ENCODE measurements around the gene PSMC3. TPM values are rescaled to one million over a fixed set of nuclear protein-coding genes. Genes with fewer than 3 reads are reported as not detected.
A peak's percentile ranks its signal among the peaks of the same experiment; 100 is the strongest.

PSMC3 gene
- total and polyA plus RNA-seq, 2 of the 13 experiments (the other 11 are each of a cell fraction or from before 2014, with no cell fraction given) = 75.8 to 214 TPM

GRCh38 chr11:47373876-47374719 lies 52.1 kb downstream of the PSMC3 start (continued):
- no peak for TF ChIP-seq PAX8 (CRISPR knock-in tag; IDR thresholded peaks at IDR 0.05; ENCODE audit: borderline replicate concordance)
- no peak for TF ChIP-seq CAMTA2 (CRISPR knock-in tag; IDR thresholded peaks at IDR 0.05; ENCODE audit: borderline replicate concordance)
- TF ChIP-seq, protein P1, sequence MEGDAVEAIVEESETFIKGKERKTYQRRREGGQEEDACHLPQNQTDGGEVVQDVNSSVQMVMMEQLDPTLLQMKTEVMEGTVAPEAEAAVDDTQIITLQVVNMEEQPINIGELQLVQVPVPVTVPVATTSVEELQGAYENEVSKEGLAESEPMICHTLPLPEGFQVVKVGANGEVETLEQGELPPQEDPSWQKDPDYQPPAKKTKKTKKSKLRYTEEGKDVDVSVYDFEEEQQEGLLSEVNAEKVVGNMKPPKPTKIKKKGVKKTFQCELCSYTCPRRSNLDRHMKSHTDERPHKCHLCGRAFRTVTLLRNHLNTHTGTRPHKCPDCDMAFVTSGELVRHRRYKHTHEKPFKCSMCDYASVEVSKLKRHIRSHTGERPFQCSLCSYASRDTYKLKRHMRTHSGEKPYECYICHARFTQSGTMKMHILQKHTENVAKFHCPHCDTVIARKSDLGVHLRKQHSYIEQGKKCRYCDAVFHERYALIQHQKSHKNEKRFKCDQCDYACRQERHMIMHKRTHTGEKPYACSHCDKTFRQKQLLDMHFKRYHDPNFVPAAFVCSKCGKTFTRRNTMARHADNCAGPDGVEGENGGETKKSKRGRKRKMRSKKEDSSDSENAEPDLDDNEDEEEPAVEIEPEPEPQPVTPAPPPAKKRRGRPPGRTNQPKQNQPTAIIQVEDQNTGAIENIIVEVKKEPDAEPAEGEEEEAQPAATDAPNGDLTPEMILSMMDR (CRISPR knock-in tag; IDR thresholded peaks at IDR 0.05) = peak; percentile 95
- TF ChIP-seq ZNF44 (CRISPR knock-in tag; IDR thresholded peaks at IDR 0.05) = no peak
- TF ChIP-seq ZNF749 (CRISPR knock-in tag; IDR thresholded peaks at IDR 0.05; ENCODE audit: borderline replicate concordance) = no peak
- no peak for TF ChIP-seq ZBTB42 (CRISPR knock-in tag; IDR thresholded peaks at IDR 0.05)
- TF ChIP-seq NFE2L2 (IDR thresholded peaks at IDR 0.05; ENCODE audit: low read length) = no peak
- TF ChIP-seq ZNF335 (CRISPR knock-in tag; IDR thresholded peaks at IDR 0.05) = no peak
- TF ChIP-seq HINFP (CRISPR knock-in tag; IDR thresholded peaks at IDR 0.05; ENCODE audit: low read depth) = no peak
- TF ChIP-seq ZNF776 (CRISPR knock-in tag; IDR thresholded peaks at IDR 0.05) = no peak
- TF ChIP-seq DZIP1 (CRISPR knock-in tag; IDR thresholded peaks at IDR 0.05) = no peak
- peak; percentile 93 for TF ChIP-seq ZNF263 (CRISPR knock-in tag; IDR thresholded peaks at IDR 0.05)
- TF ChIP-seq CCAR2 (optimal IDR thresholded peaks at IDR 0.05; ENCODE audit: low read depth, low read length) = no peak
- TF ChIP-seq ZNF703 (CRISPR knock-in tag; IDR thresholded peaks at IDR 0.05; ENCODE audit: borderline replicate concordance) = no peak
- no peak for TF ChIP-seq ZSCAN29 (CRISPR knock-in tag; conservative IDR thresholded peaks at IDR 0.05)
- TF ChIP-seq SIX1 (CRISPR knock-in tag; IDR thresholded peaks at IDR 0.05; ENCODE audit: borderline replicate concordance) = no peak
- no peak for TF ChIP-seq FOXK2 (IDR thresholded peaks at IDR 0.05)
- TF ChIP-seq JDP2 (CRISPR knock-in tag; IDR thresholded peaks at IDR 0.05; ENCODE audit: borderline replicate concordance) = no peak
- no peak for TF ChIP-seq TRIM24 (CRISPR knock-in tag; IDR thresholded peaks at IDR 0.05)
- TF ChIP-seq ZNF770 (CRISPR knock-in tag; IDR thresholded peaks at IDR 0.05) = no peak
- no peak for TF ChIP-seq TBL1XR1 (IDR thresholded peaks at IDR 0.05; ENCODE audit: borderline replicate concordance, low read length, partially characterized antibody)
- no peak for TF ChIP-seq ZNF839 (CRISPR knock-in tag; IDR thresholded peaks at IDR 0.05; ENCODE audit: borderline replicate concordance)
